Stimulated activated CD8-positive, alpha-beta memory T cell treated with anti-CD3 and anti-CD28 coated beads, Interleukin-7, amount 100 ng/mL, for 24 hours (primary cell): ENCODE results near the gene TREML4.

Experiments used
- DNase-seq: peaks from one replicate; pipeline ENCODE4 v3.0.0-alpha.2; 2020; ENCODE audit warnings: low read depth

The TREML4 gene

GRCh38 chr6:41286544-41287346, 58.6 kb downstream of the TREML4 start, which contains the start of gene TREM1:
TSS of gene TREM1 (minus strand) at chr6:41286682. CDS start at chr6:41286655, 27 bp downstream.
- no peak for DNase-seq

GRCh38 chr6:41288030-41288753, 60.0 kb downstream of the TREML4 start:
- no peak for DNase-seq
